K562 (cell line): ENCODE data around the gene RHOU. TPM values are rescaled to one million over a fixed set of nuclear protein-coding genes. Genes with fewer than 3 reads are reported as not detected.

Experiments
- ATAC-seq: fragments of 200-7000 bp; cut with Tn5 transposase; 3 replicates; pipeline ENCODE4 v1.9.1; 2020; ENCODE audit warnings: moderate library complexity
- BruUV-seq: library from RNA; stranded (reverse); fragments of 400-500 nt; replicated peaks from 2 replicates; lab custom pipeline; 2021; lab: Mats Ljungman, UMichigan
- CTCF ChIA-PET: fragments of 300-600 bp; formaldehyde crosslinking; extraction: SDS; loops from one replicate; lab custom pipeline; 2021; ENCODE audit warnings: low intra/inter-chr PET ratio; lab: Yijun Ruan, JAX
- POLR2A ChIA-PET: fragments of 300-600, 350-650 bp; sonication (Branson Sonifier 250); formaldehyde crosslinking; extraction: SDS; loops from one replicate; lab custom pipeline; 2021; ENCODE audit warnings: antibody characterized with exemption, inconsistent platforms; lab: Yijun Ruan, JAX
- DNase-seq, 4 experiments: peaks; one replicate each; pipeline versions ENCODE4 v3.0.0 to v3.0.0-alpha.2; 2011 to 2018; ENCODE audit warnings: low spot score in 3 of 4, mixed read lengths in 3 of 4; ENCODE audit errors: extremely low read depth in 1 of 4
- FAIRE-seq: peaks from 2 replicates; lab custom pipeline; 2011; peaks lifted over from hg19 to GRCh38; lab: Jason Lieb, UNC
- H2AFZ ChIP-seq: 2 replicates; pipeline ENCODE4 v1.6.0; 2011; ENCODE audit warnings: low read depth, low read length, control low read depth, inconsistent platforms
- H3K27ac ChIP-seq: fragments of 200-600 bp; 3 replicates; pipeline ENCODE4 v1.8.0; 2011; ENCODE audit warnings: low read depth, mild to moderate bottlenecking, control low read depth, inconsistent platforms, low read length, moderate library complexity, mixed read lengths; ENCODE audit errors: extremely low read depth
- H3K27me3 ChIP-seq, 2 experiments: fragments of 300-600 bp in 1 of 2; 2 replicates in 1 of 2; 3 replicates in 1 of 2; pipeline versions ENCODE4 v1.6.0 to v1.8.0; 2011; ENCODE audit warnings: inconsistent platforms in 2 of 2, low read length in 2 of 2, mild to moderate bottlenecking in 1 of 2, mixed read lengths in 1 of 2, moderate library complexity in 1 of 2; ENCODE audit not compliant: control insufficient read depth in 2 of 2, insufficient read depth in 2 of 2
- H3K36me3 ChIP-seq: fragments of 300-600 bp; 3 replicates; pipeline ENCODE4 v1.8.0; 2011; ENCODE audit warnings: mild to moderate bottlenecking, low read length, inconsistent platforms; ENCODE audit not compliant: control insufficient read depth, insufficient read depth
- H3K4me1 ChIP-seq, 2 experiments: fragments of 200-600 bp in 1 of 2; replicated peaks in 1 of 2; 2 replicates in 1 of 2; 3 replicates in 1 of 2; pipeline versions ENCODE4 v1.5.1 to v1.8.0; 2011; ENCODE audit warnings: inconsistent platforms in 2 of 2, low read length in 2 of 2, mild to moderate bottlenecking in 1 of 2, mixed read lengths in 1 of 2, moderate library complexity in 1 of 2; ENCODE audit not compliant: control insufficient read depth in 2 of 2, insufficient read depth in 2 of 2
- H3K4me2 ChIP-seq: 2 replicates; pipeline ENCODE4 v1.6.1; 2011; ENCODE audit warnings: low read length, control low read depth, inconsistent platforms, mixed read lengths; ENCODE audit not compliant: insufficient read depth
- H3K4me3 ChIP-seq: fragments of 200-600 bp; sonication (generic), shearing (Covaris generic); 2 replicates; pipeline ENCODE4 v1.5.1; 2016; ENCODE audit warnings: control low read depth, inconsistent platforms
- H3K79me2 ChIP-seq: fragments of 200-600 bp; 3 replicates; pipeline ENCODE4 v1.8.0; 2011; ENCODE audit warnings: low read length, inconsistent platforms; ENCODE audit not compliant: control insufficient read depth, insufficient read depth
- H3K9ac ChIP-seq, 2 experiments: 2 replicates each; pipeline versions ENCODE4 v1.6.0 to v1.6.1; 2011; ENCODE audit warnings: low read depth in 2 of 2, low read length in 2 of 2, control low read depth in 1 of 2, inconsistent platforms in 1 of 2, mild to moderate bottlenecking in 1 of 2, mixed read lengths in 1 of 2; ENCODE audit not compliant: insufficient read depth in 1 of 2
- H3K9me1 ChIP-seq: one replicate; pipeline ENCODE4 v1.6.0; 2011; ENCODE audit warnings: inconsistent platforms, mild to moderate bottlenecking, low read length, moderate library complexity; ENCODE audit not compliant: control insufficient read depth, insufficient read depth
- H3K9me3 ChIP-seq: replicated peaks from 2 replicates; pipeline ENCODE4 v1.5.1; 2011; ENCODE audit warnings: low read depth, low read length, inconsistent platforms; ENCODE audit not compliant: control insufficient read depth, insufficient read depth
- H4K20me1 ChIP-seq: replicated peaks from 2 replicates; pipeline ENCODE4 v1.6.1; 2011; ENCODE audit warnings: low read length, inconsistent platforms, mixed read lengths; ENCODE audit not compliant: control insufficient read depth, insufficient read depth
- CTBP1 ChIP-seq: fragments of 450-650 bp; IDR thresholded peaks from 2 replicates; pipeline ENCODE4 v1.6.1; 2016; ENCODE audit warnings: borderline replicate concordance
- ETV1 ChIP-seq: fragments of 450-650 bp; conservative IDR thresholded peaks from 2 replicates; pipeline ENCODE4 v1.6.1; 2016; ENCODE audit warnings: missing genetic modification characterization, control low read depth, low read depth, missing compliant biosample characterization
- HDAC3 ChIP-seq: fragments of 450-650 bp; IDR thresholded peaks from 2 replicates; pipeline ENCODE4 v1.6.1; 2018; ENCODE audit warnings: borderline replicate concordance, mild to moderate bottlenecking, moderate library complexity; ENCODE audit not compliant: partially characterized antibody
- HDGF ChIP-seq: fragments of 450-650 bp; IDR thresholded peaks from 2 replicates; pipeline ENCODE4 v1.6.1; 2016
- HLTF ChIP-seq: fragments of 450-650 bp; IDR thresholded peaks from 2 replicates; pipeline ENCODE4 v1.6.1; 2016
- HMG20A ChIP-seq: fragments of 450-650 bp; formaldehyde crosslinking; conservative IDR thresholded peaks from 2 replicates; pipeline ENCODE4 v1.4.0; 2020; ENCODE audit warnings: mild to moderate bottlenecking, mixed read lengths
- ILK ChIP-seq: fragments of 450-650 bp; IDR thresholded peaks from 2 replicates; pipeline ENCODE4 v1.6.1; 2016; ENCODE audit warnings: missing genetic modification characterization, low read depth, mild to moderate bottlenecking, missing compliant biosample characterization, moderate library complexity, borderline replicate concordance
- NR2C2 ChIP-seq, 2 experiments: fragments of 200-800 bp in 1 of 2; sonication (Bioruptor generic) in 1 of 2; sonication (generic) in 1 of 2; formaldehyde crosslinking in 1 of 2; IDR thresholded peaks; 2 replicates each; pipeline versions ENCODE4 v1.6.1 to v1.8.0; 2016 to 2022; ENCODE audit warnings: mild to moderate bottlenecking in 1 of 2, missing compliant biosample characterization in 1 of 2, missing genetic modification characterization in 1 of 2, missing genetic modification reagents in 1 of 2
- ZNF23 ChIP-seq: fragments of 250-450 bp; sonication (Bioruptor Pico); IDR thresholded peaks from 2 replicates; pipeline ENCODE4 v1.4.0; 2020; ENCODE audit warnings: mild to moderate bottlenecking
- ZNF384 ChIP-seq: IDR thresholded peaks from 2 replicates; pipeline ENCODE4 v1.6.1; 2012; ENCODE audit warnings: low read depth, low read length, improper control_type of control experiment
- ZNF79 ChIP-seq: fragments of 250-450 bp; sonication (Bioruptor Pico); IDR thresholded peaks from 2 replicates; pipeline ENCODE4 v1.4.0; 2020; ENCODE audit warnings: low read depth, mild to moderate bottlenecking, moderate library complexity
- WGBS: fragments of 100-300 bp; shearing (Covaris generic); methylation state at CpG from one replicate; pipeline ENCODE4 v1.1.6; 2016; ENCODE audit warnings: low coverage, mixed read lengths; ENCODE audit not compliant: insufficient coverage; ENCODE audit errors: missing lambda C conversion rate; 5-methylcytosine and 5-hydroxymethylcytosine counted together
- in situ Hi-C: fragments of 300-500 bp; cut with MboI; formaldehyde crosslinking; loops from 4 replicates; pipeline ENCODE4 v1.15.0; 2018; ENCODE audit warnings: inconsistent platforms, mixed read lengths
- intact Hi-C: fragments of 100-400 bp; cut with micrococcal nuclease; formaldehyde crosslinking; loops from 2 replicates; pipeline ENCODE4 v1.14.2; 2022
- polyA plus RNA-seq, 8 experiments: library from polyadenylated mRNA; depleted of rRNA in 4 of 8; stranded (reverse) in 5 of 8; unstranded in 3 of 8; fragments of >200 nt; fragmentation: Nextera tagmentation in 2 of 8; fragmentation: Illumina TruSeq in 1 of 8; extraction: Ambion mirVana in 2 of 8; extraction: Trizol in 1 of 8; gene quantifications; 2 replicates each; pipeline versions ENCODE4 v1.2.1 to v1.2.3, GENCODE V29; 2011 to 2014; ENCODE audit warnings: inconsistent platforms in 1 of 8, missing spikeins in 1 of 8
- total RNA-seq, 7 experiments: library from RNA; depleted of rRNA in 6 of 7; stranded (reverse); fragments of >200 nt in 6 of 7; fragmentation: Illumina TruSeq in 2 of 7; extraction: Trizol in 2 of 7; gene quantifications; 2 replicates each; pipeline versions ENCODE4 v1.2.1 to v1.2.3, GENCODE V29; 2011 to 2021; ENCODE audit warnings: low replicate concordance in 1 of 7

RHOU gene
- total and polyA plus RNA-seq, 9 of the 15 experiments (the other 6 are each of a cell fraction or from before 2014, with no cell fraction given): 0.07 TPM; not detected in 8

DNA sequence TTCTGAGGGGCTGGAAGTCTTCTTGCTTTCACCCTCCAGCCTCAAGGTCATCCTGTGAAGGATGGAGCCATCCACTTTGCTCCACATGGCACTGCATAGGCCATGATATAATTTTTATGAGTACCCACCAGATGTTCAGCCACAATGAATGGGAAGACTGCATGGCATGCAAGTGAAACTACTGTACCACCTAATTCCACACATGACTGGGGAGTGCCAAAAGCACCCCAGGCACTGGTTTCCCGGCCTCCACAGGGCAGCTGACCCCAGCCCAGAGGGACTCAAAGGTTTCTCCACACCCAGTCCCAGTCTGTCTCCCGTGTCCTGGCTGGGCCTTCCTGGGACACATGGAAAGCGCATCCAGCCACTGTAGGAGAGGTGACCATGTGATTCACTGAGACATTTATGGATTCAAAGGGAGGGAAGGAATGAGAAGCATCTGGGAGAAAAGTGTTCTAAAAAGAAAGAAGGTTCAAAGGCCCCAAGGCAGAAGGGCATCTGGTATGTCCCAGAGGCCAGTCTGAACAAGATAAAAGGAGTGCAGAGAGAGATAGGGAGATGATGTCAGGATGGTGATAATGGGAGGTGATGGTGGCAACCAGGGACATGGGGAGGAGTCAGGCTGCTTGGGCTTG is 12.1 kb downstream of the RHOU start:
- 0% methylated on average over 3 of the region's 3 CpGs for WGBS
- H3K4me3 ChIP-seq: no peak overlapping the region
- no TSS peak for BruUV-seq
- FAIRE-seq (no peak), DNase-seq (no peak), ATAC-seq (no peak)
- no peaks in the 10 kb centered on the region for H3K4me1 ChIP-seq
- ChIA-PET CTCF (no interaction called here), POLR2A (no interaction called here)
- TF ChIP-seq ZNF23 (CRISPR knock-in tag) (no peak), HDAC3 (no peak), HDGF (no peak), ZNF384 (no peak), HLTF (no peak), CTBP1 (no peak), ETV1 (no peak), ILK (tag) (no peak), NR2C2 (CRISPR knock-in tag; IDR thresholded peaks at IDR 0.05) (no peak), NR2C2 (tag; IDR thresholded peaks at IDR 0.05) (no peak), ZNF79 (CRISPR knock-in tag) (no peak), HMG20A (CRISPR knock-in tag) (no peak)
- no peak overlapping the region for H2AFZ ChIP-seq
- no peak overlapping the region for H3K4me2 ChIP-seq
- in situ Hi-C loops (no loop called here), intact Hi-C loops (no loop called here)
- H3K9me3 ChIP-seq: no peaks in the 10 kb centered on the region
- H3K9me1 ChIP-seq: no peaks in the 10 kb centered on the region
- no peaks in the 10 kb centered on the region for H3K79me2 ChIP-seq
- H4K20me1 ChIP-seq: no peaks in the 10 kb centered on the region
- H3K9ac ChIP-seq: no peak overlapping the region
- H3K27me3 ChIP-seq: peaks cover 8 to 15% of the 10 kb centered on the region in 2 experiments
- no peak overlapping the region for H3K27ac ChIP-seq
- H3K36me3 ChIP-seq: no peaks in the 10 kb centered on the region
